Body of pancreas (tissue), 4 donors: ENCODE measurements around the gene FRRS1. TPM values are rescaled to one million over a fixed set of nuclear protein-coding genes. Genes with fewer than 3 reads are reported as not detected.
A peak's percentile ranks its signal among the peaks of the same experiment; 100 is the strongest.
"Not testable (repeated sequence)": the region's sequence is repeated elsewhere in the genome, so short reads cannot be mapped to it uniquely, and the experiment has no call there.

Experiments used
- ATAC-seq: fragments of 150-250 bp; one replicate; pipeline ENCODE4 v1.9.1; 2016
- DNase-seq, 4 donors: peaks; one replicate each; pipeline ENCODE4 v3.0.0-alpha.2; 2019
- H3K27ac ChIP-seq, 4 donors: fragments of 200-600 bp; sonication (generic); 1 replicate in 3 of 4; 2 replicates in 1 of 4; pipeline versions ENCODE4 v1.5.1 to v1.6.1; 2016 to 2019; ENCODE audit warnings: mild to moderate bottlenecking in 1 of 4, mixed read lengths in 1 of 4, moderate library complexity in 1 of 4
- H3K27me3 ChIP-seq, 2 donors: fragments of 200-600 bp; sonication (generic); one replicate each; pipeline ENCODE4 v1.6.0; 2016; ENCODE audit warnings: mild to moderate bottlenecking in 1 of 2
- H3K36me3 ChIP-seq, 2 donors: fragments of 200-600 bp; sonication (generic); replicated peaks in 1 of 2; 2 replicates each; pipeline ENCODE4 v1.5.1; 2016; ENCODE audit warnings: low read depth in 2 of 2; ENCODE audit not compliant: insufficient read depth in 1 of 2
- H3K4me1 ChIP-seq: fragments of 200-600 bp; sonication (generic); one replicate; pipeline ENCODE4 v1.6.0; 2016
- H3K4me3 ChIP-seq, 2 donors: fragments of 200-600 bp; sonication (generic); 1 replicate in 1 of 2; 2 replicates in 1 of 2; pipeline ENCODE4 v1.5.1; 2016 to 2019
- H3K9me3 ChIP-seq, 3 donors: fragments of 200-600 bp; sonication (generic); 1 replicate in 2 of 3; 2 replicates in 1 of 3; pipeline ENCODE4 v1.5.1; 2016
- CTCF ChIP-seq, 7 experiments: fragments of 450-650 bp in 4 of 7; fragments of 200-600 bp in 3 of 7; sonication (generic) in 3 of 7; IDR thresholded peaks; one replicate each; pipeline ENCODE4 v1.5.1; 2016 to 2019; ENCODE audit warnings: antibody characterized with exemption in 7 of 7
- POLR2A ChIP-seq, 3 donors: fragments of 450-650 bp; IDR thresholded peaks; one replicate each; pipeline ENCODE4 v1.6.1; 2016; ENCODE audit warnings: antibody characterized with exemption in 3 of 3, mild to moderate bottlenecking in 2 of 3
- WGBS, 2 donors: methylation state at CpG; one replicate each; pipeline ENCODE4 v1.1.5; 2017; 5-methylcytosine and 5-hydroxymethylcytosine counted together
- intact Hi-C: fragments of 100-400 bp; cut with DNase I; formaldehyde crosslinking; loops from one replicate; pipeline ENCODE4 v1.15.1; 2023
- total RNA-seq, 2 donors: library from RNA; depleted of rRNA; stranded (reverse); fragments of >200 nt; gene quantifications; one replicate each; pipeline ENCODE4 v1.1.0, GENCODE V29; 2016

Gene FRRS1
- total RNA-seq, 2 donors from 2014 or later = 2.0 to 2.3 TPM

- no peak for TF ChIP-seq POLR2A (IDR thresholded peaks at IDR 0.05)
- TF ChIP-seq CTCF (IDR thresholded peaks at IDR 0.05) = peak; percentile 46 to 82 (median 74)
- no peak overlapping the region for H3K4me3 ChIP-seq
- no peaks in the 10 kb centered on the region for H3K27me3 ChIP-seq
- 11 to 12% methylated on average over 7 of the region's 7 CpGs for WGBS, 2 donors
- no peaks in the 10 kb centered on the region for H3K36me3 ChIP-seq
- DNase-seq (peak in 2 of 4 donors; percentile 28 to 52), ATAC-seq (peak; percentile 85)
- no peaks in the 10 kb centered on the region for H3K9me3 ChIP-seq
- intact Hi-C loops = loop anchor here (5.0 kb wide), 1 partner anchor 1059 kb away; no protein-coding TSS in a partner anchor
- H3K4me1 ChIP-seq = peaks cover 6% of the 10 kb centered on the region
- no peak overlapping the region for H3K27ac ChIP-seq
These were observed 42.1 kb upstream of the FRRS1 start for GRCh38 chr1:99808391-99809115.

GRCh38 chr1:99806882-99807281 lies 40.4 kb upstream of the FRRS1 start:
- DNase-seq (no peak), ATAC-seq (no peak)
- Histone ChIP-seq H3K36me3 (no peaks in the 10 kb centered on the region), H3K9me3 (no peaks in the 10 kb centered on the region), H3K4me1 (peaks cover 6% of the 10 kb centered on the region), H3K27me3 (no peaks in the 10 kb centered on the region), H3K27ac (no peak overlapping the region), H3K4me3 (no peak overlapping the region)
- 54 to 58% methylated on average over 2 of the region's 2 CpGs for WGBS, 2 donors
- TF ChIP-seq POLR2A (IDR thresholded peaks at IDR 0.05) (no peak), CTCF (IDR thresholded peaks at IDR 0.05) (no peak)
- intact Hi-C loops = loop anchor here (5.0 kb wide), 1 partner anchor 1060 kb away; no protein-coding TSS in a partner anchor

- Histone ChIP-seq H3K27ac (no peak overlapping the region), H3K27me3 (no peaks in the 10 kb centered on the region), H3K36me3 (no peaks in the 10 kb centered on the region), H3K9me3 (no peaks in the 10 kb centered on the region), H3K4me3 (no peak overlapping the region), H3K4me1 (no peaks in the 10 kb centered on the region)
- WGBS, 2 donors = 59 to 66% methylated on average over 3 of the region's 3 CpGs
- TF ChIP-seq POLR2A (IDR thresholded peaks at IDR 0.05) = no peak
- TF ChIP-seq CTCF (IDR thresholded peaks at IDR 0.05) = no peak
- DNase-seq = no peak
- intact Hi-C loops = no loop called here
- no peak for ATAC-seq
These were observed 35.1 kb upstream of the FRRS1 start for GRCh38 chr1:99801584-99801983.

GRCh38 chr1:99793861-99794260 lies 27.4 kb upstream of the FRRS1 start:
- H3K36me3 ChIP-seq, H3K9me3 ChIP-seq, intact Hi-C loops, ATAC-seq, DNase-seq, H3K4me1 ChIP-seq, H3K4me3 ChIP-seq, H3K27me3 ChIP-seq, H3K27ac ChIP-seq: not testable (repeated sequence)
- WGBS, 2 donors = 51 to 81% methylated on average over 7 to 9 of the region's 9 CpGs

- H3K4me3 ChIP-seq = no peak overlapping the region
- 63 to 68% methylated on average over 2 of the region's 2 CpGs for WGBS, 2 donors
- DNase-seq = no peak
- no peaks in the 10 kb centered on the region for H3K27me3 ChIP-seq
- H3K36me3 ChIP-seq = no peaks in the 10 kb centered on the region
- no peak for ATAC-seq
- intact Hi-C loops = no loop called here
- no peaks in the 10 kb centered on the region for H3K9me3 ChIP-seq
- TF ChIP-seq POLR2A (IDR thresholded peaks at IDR 0.05) (no peak), CTCF (IDR thresholded peaks at IDR 0.05) (no peak)
- H3K27ac ChIP-seq = no peak overlapping the region
- no peaks in the 10 kb centered on the region for H3K4me1 ChIP-seq
These were observed 23.3 kb upstream of the FRRS1 start for GRCh38 chr1:99789715-99790114.
